Lower leg skin (tissue), 4 donors: Measurements from ENCODE around the gene RSPH1. TPM values are rescaled to one million over a fixed set of nuclear protein-coding genes. Genes with fewer than 3 reads are reported as not detected.

Source experiments
- DNase-seq, 2 donors: peaks; one replicate each; pipeline ENCODE4 v3.0.0-alpha.2; 2019; ENCODE audit warnings: low spot score in 2 of 2
- H3K4me3 ChIP-seq: fragments of 200-600 bp; sonication (generic); 2 replicates; pipeline ENCODE4 v1.5.1; 2017; ENCODE audit warnings: mild to moderate bottlenecking, low read depth; ENCODE audit not compliant: poor library complexity, severe bottlenecking
- CTCF ChIP-seq, 3 donors: fragments of 450-650 bp; IDR thresholded peaks; one replicate each; pipeline ENCODE4 v1.5.1; 2016; ENCODE audit warnings: antibody characterized with exemption in 3 of 3, mild to moderate bottlenecking in 3 of 3, moderate library complexity in 2 of 3
- POLR2A ChIP-seq, 2 donors: fragments of 450-650 bp; IDR thresholded peaks; one replicate each; pipeline ENCODE4 v1.6.1; 2016 to 2017; ENCODE audit warnings: antibody characterized with exemption in 2 of 2, mild to moderate bottlenecking in 1 of 2, moderate library complexity in 1 of 2
- WGBS, 2 donors: methylation state at CpG; one replicate each; pipeline ENCODE4 v1.1.5; 2018; 5-methylcytosine and 5-hydroxymethylcytosine counted together
- intact Hi-C: fragments of 100-400 bp; cut with DNase I; formaldehyde crosslinking; loops from one replicate; pipeline ENCODE4 v1.15.0; 2023; ENCODE audit warnings: low total_unique reads
- total RNA-seq, 4 donors: library from RNA; depleted of rRNA; stranded (reverse); fragments of >200 nt; gene quantifications; one replicate each; pipeline ENCODE4 v1.1.0, GENCODE V29; 2016

RSPH1 gene
- total RNA-seq, 4 donors from 2014 or later, result 0.34 to 3.7 (median 2.1) TPM

GRCh38 chr21:42495765-42496119 lies 282 bp downstream of the RSPH1 start:
- intact Hi-C loops, result no loop called here
- no peak for DNase-seq
- H3K4me3 ChIP-seq, result peak overlapping the region; percentile 38
- TF ChIP-seq CTCF (IDR thresholded peaks at IDR 0.05) (no peak), POLR2A (IDR thresholded peaks at IDR 0.05) (no peak)
- 0 to 2% methylated on average over 18 of the region's 18 CpGs for WGBS, 2 donors

- no peak overlapping the region for H3K4me3 ChIP-seq
- intact Hi-C loops, result no loop called here
- no peak for TF ChIP-seq POLR2A (IDR thresholded peaks at IDR 0.05)
- TF ChIP-seq CTCF (IDR thresholded peaks at IDR 0.05), result no peak
- DNase-seq, result peak in 1 of 2 donors; percentile 80
- 87 to 92% methylated on average over 5 of the region's 5 CpGs for WGBS, 2 donors
Observed at GRCh38 chr21:42495027-42495426, 997 bp downstream of the RSPH1 start.

- intact Hi-C loops, result no loop called here
- DNase-seq, result no peak
- no peak overlapping the region for H3K4me3 ChIP-seq
- TF ChIP-seq POLR2A (IDR thresholded peaks at IDR 0.05) (no peak), CTCF (IDR thresholded peaks at IDR 0.05) (no peak)
- 76 to 85% methylated on average over 13 of the region's 13 CpGs for WGBS, 2 donors
Observed at GRCh38 chr21:42493109-42494060, 2.6 kb downstream of the RSPH1 start.

GRCh38 chr21:42492201-42492600 lies 3.8 kb downstream of the RSPH1 start:
- TF ChIP-seq POLR2A (IDR thresholded peaks at IDR 0.05) (no peak), CTCF (IDR thresholded peaks at IDR 0.05) (no peak)
- WGBS, 2 donors, result 82 to 87% methylated on average over 8 of the region's 8 CpGs
- H3K4me3 ChIP-seq, result no peak overlapping the region
- no peak for DNase-seq
- intact Hi-C loops, result no loop called here

GRCh38 chr21:42491328-42491727 lies 4.7 kb downstream of the RSPH1 start:
- intact Hi-C loops, result no loop called here
- no peak overlapping the region for H3K4me3 ChIP-seq
- TF ChIP-seq CTCF (IDR thresholded peaks at IDR 0.05) (no peak), POLR2A (IDR thresholded peaks at IDR 0.05) (no peak)
- 63 to 70% methylated on average over 1 of the region's 1 CpG for WGBS, 2 donors
- no peak for DNase-seq
